Left ventricle myocardium superior (tissue), 1 donor: Measurements from ENCODE around the gene CACYBP. TPM values are rescaled to one million over a fixed set of nuclear protein-coding genes. Genes with fewer than 3 reads are reported as not detected.
"Not testable (repeated sequence)": the region's sequence is repeated elsewhere in the genome, so short reads cannot be mapped to it uniquely, and the experiment has no call there.

ENCODE experiments used
- ATAC-seq: fragments of 200-7000 bp; cut with Tn5 transposase; one replicate; pipeline ENCODE4 v1.9.1; 2020; ENCODE audit warnings: mild to moderate bottlenecking, moderate library complexity
- DNase-seq: peaks from one replicate; pipeline ENCODE4 v3.0.0-alpha.2; 2020
- intact Hi-C: fragments of 100-400 bp; cut with micrococcal nuclease; formaldehyde crosslinking; loops from one replicate; pipeline ENCODE4 v1.11.0; 2022
- total RNA-seq: library from RNA; stranded (reverse); fragmentation: NEBNext Ultra II Directional; extraction: Animal tissue kit (Norgen Biotek cat#: 25700); gene quantifications from one replicate; pipeline ENCODE4 v1.2.1, GENCODE V29; 2021
- donor health status: DM: no; HTN: yes; CAD: no; lungs with severe emphysema.

CACYBP gene
- total RNA-seq, 1 donor from 2014 or later = 92.5 TPM

DNA sequence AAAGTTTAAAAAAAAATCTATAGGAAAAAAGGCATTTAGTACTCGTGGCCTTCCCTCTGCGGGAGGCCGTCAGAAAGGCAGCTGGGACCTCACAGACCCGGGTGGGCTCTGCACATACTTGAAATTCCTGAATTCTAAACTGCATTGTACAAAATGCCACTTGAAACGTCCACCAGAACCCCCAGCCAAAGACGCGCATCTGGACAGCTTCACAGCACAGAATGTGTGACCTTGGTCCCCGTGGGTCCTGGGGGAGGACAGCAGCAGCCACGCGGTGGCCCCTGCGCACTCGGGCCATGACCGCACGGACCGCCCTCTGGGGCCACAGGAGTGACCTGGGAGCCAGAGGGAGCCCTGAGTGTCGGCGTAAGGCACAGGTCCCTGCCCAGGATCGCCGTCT, 44.1 kb downstream of the CACYBP start:
- DNase-seq (no peak), ATAC-seq (no peak)
- intact Hi-C loops = no loop called here

DNA sequence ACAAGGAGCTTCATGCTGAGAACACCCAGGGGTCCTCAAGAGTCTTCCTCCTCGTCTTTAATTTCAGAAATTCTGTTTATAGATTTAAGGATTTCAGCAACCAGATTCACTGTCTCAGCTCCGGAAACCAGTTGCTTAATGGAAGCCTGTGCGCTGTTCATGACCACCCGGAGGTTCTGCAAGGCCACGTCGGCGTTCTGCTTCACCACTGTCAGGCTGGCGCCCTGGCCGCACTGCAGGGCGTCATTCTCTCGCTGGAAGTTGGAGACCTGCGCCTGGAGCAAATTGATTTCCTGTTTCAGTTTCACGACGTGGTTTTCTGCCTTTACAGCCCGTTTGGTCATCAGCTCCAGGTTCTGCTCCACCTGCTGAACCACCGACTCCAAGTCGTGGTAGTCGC, 44.8 kb downstream of the CACYBP start:
- ATAC-seq, DNase-seq, intact Hi-C loops: not testable (repeated sequence)

DNA sequence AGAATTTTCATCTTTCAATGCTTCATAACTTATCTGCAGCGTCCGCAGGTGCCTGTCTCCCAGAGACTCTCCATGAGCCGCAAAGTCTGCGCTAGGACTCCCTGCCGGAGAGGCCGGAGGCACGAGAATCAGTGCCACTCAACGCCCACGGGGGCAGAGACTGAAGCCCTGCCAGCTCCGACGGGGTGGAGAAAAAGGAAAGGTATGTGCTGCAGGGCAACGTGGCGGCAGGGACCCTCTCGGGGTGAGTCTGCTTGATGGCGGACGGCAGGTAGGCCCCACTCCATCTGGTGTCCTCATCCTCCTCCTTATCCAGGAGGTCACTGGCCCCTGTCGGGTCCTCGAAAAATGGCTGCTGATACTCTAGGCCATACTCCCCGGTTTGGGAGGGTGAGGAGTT, 45.4 kb downstream of the CACYBP start:
- DNase-seq (no peak), ATAC-seq (no peak)
- intact Hi-C loops = no loop called here

DNA sequence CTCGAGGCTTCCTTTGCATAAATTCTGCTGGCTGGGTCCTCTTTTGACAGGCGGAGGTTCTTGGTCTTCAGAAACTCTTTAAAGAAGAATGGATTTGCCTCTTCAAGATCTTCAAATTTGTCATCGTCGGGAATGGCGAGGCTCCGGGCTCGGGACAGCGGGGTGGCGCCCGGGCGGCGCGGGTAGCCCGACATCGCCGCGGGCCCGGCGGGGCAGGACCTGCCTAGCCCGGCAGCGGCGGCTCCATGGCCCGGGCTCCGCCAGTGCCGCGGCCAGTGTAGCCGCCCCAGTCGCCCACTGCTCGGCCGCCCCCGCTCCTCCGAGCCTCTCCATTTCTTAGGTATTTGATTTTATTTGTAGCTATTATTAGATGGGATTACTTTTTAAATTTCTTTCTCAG, 45.8 kb downstream of the CACYBP start:
- DNase-seq (no peak), ATAC-seq (no peak)
- intact Hi-C loops = no loop called here

DNA sequence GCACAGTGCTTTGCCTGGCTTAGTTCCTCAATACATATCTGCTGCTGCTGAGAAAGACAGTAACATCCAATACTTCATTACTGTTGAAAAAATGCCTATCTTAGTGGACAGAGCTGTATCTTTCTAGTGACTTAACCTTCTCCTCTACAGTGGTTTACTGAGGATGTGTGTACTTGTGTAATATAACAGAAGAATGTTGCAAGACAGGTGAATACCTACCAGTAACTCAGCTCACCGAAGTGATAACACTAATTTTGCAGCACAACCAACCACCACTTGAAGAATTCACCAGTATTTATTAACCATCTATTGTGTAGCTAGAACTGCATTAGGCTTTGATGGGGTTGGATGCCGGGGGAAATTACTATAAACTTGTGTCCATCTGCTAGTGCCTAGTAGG, 51.2 kb downstream of the CACYBP start:
- intact Hi-C loops = no loop called here
- DNase-seq (no peak), ATAC-seq (no peak)

DNA sequence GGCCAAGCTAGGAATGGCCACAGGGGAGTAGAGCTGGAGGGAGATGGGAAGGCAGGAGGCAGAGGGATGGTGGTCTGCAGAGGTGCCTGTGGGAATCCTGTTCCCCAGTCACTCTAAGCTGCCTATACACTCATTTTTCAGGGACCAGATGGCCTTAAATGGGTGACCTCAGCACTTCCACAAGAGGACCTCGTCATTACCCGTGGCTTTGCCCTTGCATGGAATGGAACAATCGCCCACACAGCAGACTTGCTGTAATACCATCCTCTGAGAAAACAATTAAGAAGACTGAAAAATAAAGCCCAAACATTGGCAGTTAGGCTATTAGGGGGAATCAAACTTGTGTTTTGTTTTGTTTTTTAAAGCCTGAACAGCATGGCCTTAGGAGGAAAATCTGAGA, 55.0 kb downstream of the CACYBP start:
- DNase-seq (no peak), ATAC-seq (no peak)
- intact Hi-C loops = no loop called here

Other genes with a start within 250 kb of the CACYBP start
- gene MRPS14, start 23.5 kb downstream of the CACYBP start, total RNA-seq = 29.5 TPM
- gene TNN, start 67.9 kb downstream of the CACYBP start, total RNA-seq = 0.07 TPM
- gene KIAA0040, start 192.8 kb downstream of the CACYBP start, total RNA-seq = 16.9 TPM